SJSA1 (cell line): ENCODE measurements around the gene CA4. TPM values are rescaled to one million over a fixed set of nuclear protein-coding genes. Genes with fewer than 3 reads are reported as not detected.

Experiments
- DNase-seq, 2 experiments: peaks; one replicate each; pipeline ENCODE4 v3.0.0-alpha.2; 2015 to 2020; ENCODE audit warnings: low spot score in 2 of 2, low read depth in 1 of 2
- H3K27ac ChIP-seq: fragments of 250-450 bp; sonication (Bioruptor Pico); 2 replicates; pipeline ENCODE4 v1.5.1; 2020; ENCODE audit warnings: mild to moderate bottlenecking, moderate library complexity
- H3K27me3 ChIP-seq: fragments of 250-450 bp; sonication (Bioruptor Pico); replicated peaks from 2 replicates; pipeline ENCODE4 v1.5.1; 2020; ENCODE audit warnings: mild to moderate bottlenecking, moderate library complexity
- H3K36me3 ChIP-seq: fragments of 250-450 bp; sonication (Bioruptor Pico); 2 replicates; pipeline ENCODE4 v1.5.1; 2020; ENCODE audit warnings: mild to moderate bottlenecking
- H3K4me1 ChIP-seq: fragments of 250-450 bp; sonication (Bioruptor Pico); replicated peaks from 2 replicates; pipeline ENCODE4 v1.6.1; 2021; ENCODE audit warnings: mild to moderate bottlenecking
- H3K4me3 ChIP-seq: fragments of 250-450 bp; sonication (Bioruptor Pico); 2 replicates; pipeline ENCODE4 v1.5.1; 2020; ENCODE audit warnings: mild to moderate bottlenecking
- H3K9me3 ChIP-seq: fragments of 250-450 bp; sonication (Bioruptor Pico); replicated peaks from 2 replicates; pipeline ENCODE4 v1.5.1; 2020; ENCODE audit warnings: mild to moderate bottlenecking
- total RNA-seq: library from RNA; depleted of rRNA; stranded (reverse); fragments of >200 nt; shearing (Covaris generic); gene quantifications from 2 replicates; pipeline ENCODE4 v1.2.3, GENCODE V29; 2014

CA4 gene
- total RNA-seq, 1 experiment from 2014 or later, result not detected

DNA sequence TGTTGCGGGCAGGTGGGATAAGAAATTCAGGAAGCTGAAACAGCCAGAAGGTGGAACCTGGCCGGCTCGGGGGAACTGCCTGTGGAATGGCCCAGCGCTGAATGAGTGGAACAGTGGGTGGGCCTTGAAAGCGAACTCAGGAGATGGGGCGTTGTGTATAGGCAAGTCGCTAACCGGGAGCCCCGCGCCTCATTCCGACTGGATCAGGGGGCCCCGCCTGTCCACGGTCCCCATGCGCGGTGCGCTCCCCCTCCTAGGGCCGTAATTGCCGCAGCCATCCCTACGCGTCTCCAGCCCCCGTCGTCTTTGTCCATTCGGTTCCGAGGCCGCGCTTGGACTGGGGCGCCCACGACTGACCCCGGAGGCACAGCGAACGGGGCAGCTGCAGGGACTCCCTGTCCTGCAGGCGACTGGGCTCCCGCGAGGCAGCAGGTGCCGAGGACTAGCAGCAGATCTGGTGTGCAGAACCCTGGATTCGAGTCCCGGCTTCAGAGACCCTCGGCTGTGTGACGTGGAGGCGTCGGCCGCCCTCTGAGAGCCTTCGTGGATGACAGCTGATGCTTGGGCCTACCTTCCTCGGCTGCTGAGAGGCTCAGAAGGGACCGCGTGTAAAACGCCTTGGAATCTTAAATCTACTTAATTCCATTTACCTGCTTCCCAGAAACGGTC lies 10.9 kb upstream of the CA4 start:
- DNase-seq, result no peak
- no peak overlapping the region for H3K27ac ChIP-seq
- H3K4me3 ChIP-seq, result no peak overlapping the region
- H3K4me1 ChIP-seq, result peaks cover 48% of the 10 kb centered on the region
- H3K27me3 ChIP-seq, result peaks cover 12% of the 10 kb centered on the region
- H3K9me3 ChIP-seq, result peaks cover 4% of the 10 kb centered on the region
- H3K36me3 ChIP-seq, result no peaks in the 10 kb centered on the region

DNA sequence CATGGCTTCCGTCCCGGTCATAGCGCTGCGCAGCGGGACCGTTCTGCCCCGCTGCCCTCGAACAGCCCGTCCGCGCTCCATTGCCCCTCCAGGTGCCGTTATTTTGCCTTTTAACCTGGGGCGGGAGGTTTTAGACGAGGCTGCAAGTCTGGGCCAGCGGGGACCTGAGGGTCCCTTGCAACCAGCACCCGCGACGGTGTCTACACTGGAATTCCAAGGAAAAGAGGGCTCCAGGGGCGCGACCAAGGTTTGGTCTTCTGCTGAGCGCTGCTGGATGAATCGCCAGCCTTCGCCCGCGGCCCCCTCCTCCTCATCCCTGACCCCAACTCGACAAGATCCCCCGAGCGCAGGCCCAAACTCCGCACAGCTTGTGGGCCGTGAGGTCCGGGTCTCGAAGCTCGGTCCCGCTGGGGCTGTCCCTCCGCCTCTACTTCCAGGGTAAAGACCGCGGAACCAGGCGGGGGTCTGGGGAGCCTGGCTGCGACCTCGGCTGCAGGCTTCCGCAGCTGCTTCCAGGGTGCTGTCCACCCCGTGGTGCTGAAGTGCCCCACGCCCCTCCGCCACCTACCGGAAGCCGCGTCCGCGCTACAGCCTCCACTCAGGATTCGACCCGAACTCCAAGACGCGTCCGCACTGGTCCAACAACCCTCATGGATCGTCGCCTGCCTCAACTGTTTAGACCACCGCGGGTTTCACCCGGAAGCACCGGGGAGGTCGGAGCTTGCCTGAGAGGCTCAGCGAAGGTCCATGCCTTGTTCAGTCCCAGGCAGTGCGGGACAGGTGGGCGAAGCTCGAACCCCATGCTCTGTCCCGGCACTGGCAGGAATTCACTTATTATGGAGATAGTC lies 10.1 kb upstream of the CA4 start:
- Histone ChIP-seq H3K9me3 (peaks cover 4% of the 10 kb centered on the region), H3K27ac (no peak overlapping the region), H3K4me3 (no peak overlapping the region), H3K27me3 (peaks cover 17% of the 10 kb centered on the region), H3K36me3 (no peaks in the 10 kb centered on the region), H3K4me1 (peaks cover 40% of the 10 kb centered on the region)
- DNase-seq, result peak; percentile 44 to 82

DNA sequence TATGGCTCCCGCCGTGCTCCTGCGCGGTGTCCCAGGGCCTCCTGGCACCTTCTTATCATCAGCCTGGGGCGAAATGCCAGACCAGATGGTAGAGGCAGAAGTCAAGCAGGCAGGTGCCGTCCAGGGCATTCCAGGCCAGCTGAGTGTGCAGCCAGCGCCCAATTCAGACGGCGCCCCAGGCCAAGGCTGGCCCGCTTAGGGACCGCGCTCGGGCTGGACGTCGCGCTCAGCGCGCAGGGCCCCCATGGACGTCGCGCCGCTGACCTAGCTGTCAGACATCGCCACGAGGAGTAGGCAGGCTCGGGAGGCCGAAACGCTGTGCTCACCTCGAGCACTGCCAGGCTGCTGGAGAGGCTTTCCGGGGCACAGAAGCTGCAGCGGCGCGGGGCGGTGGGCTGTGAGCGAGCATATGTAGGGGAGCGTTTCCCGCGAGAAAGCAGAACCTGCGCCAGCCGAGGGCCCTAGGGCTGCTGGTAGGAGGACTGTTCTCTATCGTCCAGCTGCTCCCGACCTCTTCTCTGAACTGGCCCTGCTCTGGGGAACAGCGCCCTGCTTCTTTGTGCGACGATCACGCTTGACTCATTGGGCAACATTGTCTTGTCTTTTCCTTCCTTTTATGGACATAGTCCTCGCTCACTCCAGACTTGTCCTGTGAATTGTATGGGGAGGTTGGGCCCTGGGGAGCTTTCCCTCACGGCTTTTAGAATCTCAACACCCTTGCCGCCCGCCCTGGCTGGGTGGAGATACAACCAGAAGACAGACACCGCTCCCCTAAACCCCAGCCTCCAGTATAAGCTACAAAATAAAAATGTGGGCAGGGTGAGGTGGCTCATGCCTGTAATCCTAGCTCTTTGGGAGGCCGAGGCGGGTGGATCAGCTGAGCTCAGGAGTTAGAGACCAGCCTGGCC lies 8.4 kb upstream of the CA4 start:
- DNase-seq, result no peak
- Histone ChIP-seq H3K4me1 (peaks cover 31% of the 10 kb centered on the region), H3K4me3 (no peak overlapping the region), H3K27me3 (peaks cover 27% of the 10 kb centered on the region), H3K9me3 (peaks cover 4% of the 10 kb centered on the region), H3K27ac (no peak overlapping the region), H3K36me3 (no peaks in the 10 kb centered on the region)

DNA sequence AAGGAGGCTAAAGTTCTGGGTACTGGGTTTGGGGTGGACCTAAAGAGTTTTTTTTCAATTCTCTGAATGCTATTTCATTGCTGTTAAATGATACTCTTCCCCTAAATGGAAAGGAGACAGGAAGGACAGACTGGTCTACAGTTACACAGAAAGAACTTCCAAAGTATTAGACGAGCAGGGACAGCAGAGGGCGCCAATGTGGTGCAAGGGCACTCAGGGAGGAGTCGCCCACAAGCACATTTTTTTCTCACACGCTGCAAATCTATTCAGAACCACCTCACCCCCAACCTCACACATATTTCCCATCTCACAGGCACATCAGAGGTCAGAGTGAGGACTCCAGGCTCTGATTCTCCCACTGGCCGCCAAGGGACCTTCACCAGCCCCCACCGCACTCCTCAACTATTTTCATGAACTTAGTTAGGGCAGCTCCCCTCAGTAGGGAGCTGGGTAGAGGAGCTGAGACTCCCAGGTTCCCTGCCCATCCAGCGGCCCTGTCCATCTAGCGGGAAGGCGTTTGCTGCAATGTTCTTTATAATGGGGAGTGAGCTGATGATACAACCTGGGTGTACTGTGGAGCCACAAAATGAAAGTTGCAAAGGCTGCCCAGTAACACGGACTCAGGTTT lies 6.8 kb upstream of the CA4 start:
- peak; percentile 87 to 93 for DNase-seq
- H3K27ac ChIP-seq, result no peak overlapping the region

DNA sequence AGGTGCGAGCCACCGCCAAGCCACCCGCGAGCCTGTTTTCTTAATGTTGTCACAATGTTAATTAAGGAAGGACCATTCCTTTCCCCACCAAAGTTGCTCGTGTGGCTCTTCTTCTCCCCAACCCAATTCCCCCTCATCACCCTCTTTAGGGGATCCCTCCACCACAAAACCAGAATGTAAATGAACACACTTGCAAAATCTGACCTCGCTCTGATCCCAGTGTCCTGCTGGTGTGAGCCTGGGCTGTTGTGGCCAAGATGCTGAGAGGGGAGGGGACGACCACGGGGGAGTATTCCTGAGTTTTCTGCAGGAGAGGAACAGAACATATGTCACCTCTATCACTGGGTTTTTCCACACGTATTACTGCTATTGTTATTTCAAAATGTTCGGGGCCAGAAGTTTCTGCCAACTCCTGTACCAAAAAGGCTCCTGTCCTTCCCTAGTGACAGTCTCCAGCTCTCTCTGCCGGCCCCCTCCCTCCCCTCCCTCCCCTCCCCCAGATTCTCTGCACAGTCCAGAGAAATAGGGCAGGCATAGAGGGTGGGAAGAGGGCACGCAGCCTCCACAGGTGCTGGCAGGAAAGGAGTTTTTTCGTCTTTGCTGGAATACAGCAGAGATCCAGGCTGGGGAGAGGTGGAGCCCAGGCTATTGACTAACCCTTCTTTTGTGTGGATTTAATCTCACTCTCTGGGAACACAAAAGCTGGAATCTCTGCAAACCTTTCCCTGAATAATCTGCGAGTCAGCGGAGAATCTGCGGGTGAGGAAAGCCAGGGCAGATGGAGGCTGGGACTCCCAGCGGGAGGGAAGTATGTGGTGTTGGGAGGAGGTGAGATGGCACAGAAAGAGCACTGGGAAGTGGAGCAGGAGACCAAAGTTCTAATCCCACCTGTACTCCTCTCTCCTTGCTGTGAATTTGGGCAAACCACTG lies 4.5 kb upstream of the CA4 start:
- no peak overlapping the region for H3K27ac ChIP-seq
- H3K4me1 ChIP-seq, result peaks cover 28% of the 10 kb centered on the region
- H3K4me3 ChIP-seq, result no peak overlapping the region
- H3K27me3 ChIP-seq, result peaks cover 43% of the 10 kb centered on the region
- no peak for DNase-seq
- H3K9me3 ChIP-seq, result peaks cover 2% of the 10 kb centered on the region; the same call in 1 of the 2 replicates
- no peaks in the 10 kb centered on the region for H3K36me3 ChIP-seq

More for the DNA sequence above, 6.8 kb upstream of the CA4 start:
- H3K36me3 ChIP-seq, result no peaks in the 10 kb centered on the region
- H3K9me3 ChIP-seq, result peaks cover 4% of the 10 kb centered on the region
- H3K4me1 ChIP-seq, result peaks cover 31% of the 10 kb centered on the region
- peaks cover 33% of the 10 kb centered on the region for H3K27me3 ChIP-seq
- H3K4me3 ChIP-seq, result peak overlapping the region; percentile 27; the same call in 1 of the 2 replicates

DNA sequence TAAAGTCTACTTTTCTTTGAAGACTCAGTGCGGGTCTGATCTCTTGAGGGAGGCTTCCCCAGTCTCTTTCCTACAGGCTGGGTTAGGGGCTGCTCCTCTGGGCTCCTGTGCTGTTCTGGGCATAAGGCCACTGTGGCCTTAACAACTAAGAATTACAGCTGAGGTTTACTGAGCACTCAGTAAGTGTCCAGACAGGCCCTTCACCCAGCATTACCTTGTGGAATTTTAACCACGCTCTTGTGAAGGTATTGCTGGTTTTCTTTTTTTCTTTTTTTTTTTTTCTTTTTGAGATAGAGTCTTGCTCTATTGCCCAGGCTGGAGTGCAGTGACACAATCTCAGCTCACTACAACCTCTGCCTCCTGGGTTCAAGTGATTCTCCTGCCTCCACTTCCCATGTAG lies 3.6 kb upstream of the CA4 start:
- Histone ChIP-seq H3K27me3 (peaks cover 53% of the 10 kb centered on the region), H3K36me3 (no peaks in the 10 kb centered on the region), H3K4me3 (no peak overlapping the region), H3K27ac (no peak overlapping the region), H3K4me1 (peaks cover 28% of the 10 kb centered on the region), H3K9me3 (peaks cover 2% of the 10 kb centered on the region; the same call in 1 of the 2 replicates)
- no peak for DNase-seq

DNA sequence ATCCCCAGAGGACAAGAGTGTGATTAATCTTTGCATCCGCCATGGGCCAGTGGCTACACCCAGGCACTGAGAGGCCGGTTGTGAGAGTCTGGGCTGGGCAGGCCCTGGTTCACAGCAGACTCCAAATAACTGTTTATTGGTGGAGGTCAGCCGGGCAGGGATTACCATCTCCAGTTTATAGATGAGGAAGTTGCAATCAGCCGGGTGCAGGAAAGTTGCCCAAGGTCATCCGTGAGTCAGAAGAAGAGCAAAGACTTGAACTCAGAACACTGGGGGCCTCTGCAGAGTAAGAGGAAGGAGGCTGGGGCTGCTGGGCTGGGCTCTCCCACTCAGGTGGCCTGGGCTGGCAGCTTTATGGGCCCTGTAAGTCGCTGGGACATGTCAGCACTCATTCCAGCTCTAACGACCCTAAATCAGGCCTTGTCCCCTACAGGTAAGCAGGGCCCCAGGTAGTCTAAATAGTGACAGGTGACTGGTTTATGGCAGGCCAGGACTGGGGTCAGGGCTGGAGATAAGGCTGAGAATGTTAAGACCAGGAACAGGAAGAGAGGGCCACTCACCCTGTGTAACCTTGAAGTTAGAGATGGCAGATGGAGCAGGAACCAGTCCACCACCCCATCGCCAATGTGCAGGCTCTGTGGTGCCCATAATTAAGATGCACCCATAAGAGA lies 2.1 kb upstream of the CA4 start:
- H3K27ac ChIP-seq, result no peak overlapping the region
- peaks cover 67% of the 10 kb centered on the region for H3K27me3 ChIP-seq
- H3K9me3 ChIP-seq, result peaks cover 2% of the 10 kb centered on the region; the same call in 1 of the 2 replicates
- H3K4me3 ChIP-seq, result no peak overlapping the region
- no peaks in the 10 kb centered on the region for H3K36me3 ChIP-seq
- H3K4me1 ChIP-seq, result peaks cover 16% of the 10 kb centered on the region
- DNase-seq, result no peak

DNA sequence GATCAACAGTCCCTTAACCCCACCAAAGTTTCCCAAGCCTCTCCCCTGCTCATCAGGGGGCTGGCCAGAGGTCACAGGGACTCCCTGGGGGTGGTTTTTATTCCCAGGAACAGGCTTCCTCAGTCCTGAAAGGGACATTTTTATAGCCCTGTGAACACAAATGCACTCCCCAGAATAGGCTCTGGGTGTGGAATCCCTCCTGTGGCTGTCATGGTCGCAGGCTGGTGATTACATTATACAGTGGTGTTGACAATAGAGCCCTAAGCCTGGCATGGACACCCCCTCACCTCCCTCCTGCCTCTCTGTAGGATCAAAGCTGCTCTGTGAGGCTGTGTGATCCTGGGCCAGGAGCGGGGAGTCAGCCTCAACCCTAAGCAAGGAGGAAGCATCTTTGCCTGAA lies 1.4 kb upstream of the CA4 start:
- Histone ChIP-seq H3K27me3 (peaks cover 74% of the 10 kb centered on the region), H3K4me3 (no peak overlapping the region), H3K4me1 (peaks cover 9% of the 10 kb centered on the region), H3K27ac (no peak overlapping the region), H3K36me3 (no peaks in the 10 kb centered on the region), H3K9me3 (peaks cover 2% of the 10 kb centered on the region; the same call in 1 of the 2 replicates)
- no peak for DNase-seq

DNA sequence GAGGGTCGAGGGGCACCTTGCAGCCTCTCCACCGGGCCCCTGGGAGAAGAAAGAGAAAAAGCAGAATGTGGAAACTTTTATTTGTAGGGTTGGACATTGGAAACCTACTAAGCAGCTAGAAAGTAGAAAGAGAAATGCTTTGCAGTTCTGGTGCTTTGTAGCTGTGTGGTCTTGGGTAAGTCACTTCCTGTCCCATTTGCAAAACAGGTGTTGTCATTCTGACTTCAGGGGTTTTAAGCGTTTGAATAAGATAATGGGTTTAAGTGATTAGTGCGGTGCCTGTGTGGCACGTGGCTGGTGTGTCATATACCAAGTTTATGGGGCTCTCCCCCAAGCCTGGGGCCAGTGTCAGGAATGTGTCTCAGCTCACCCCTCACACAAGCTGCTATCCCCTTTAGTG lies 1.6 kb downstream of the CA4 start:
- Histone ChIP-seq H3K4me3 (no peak overlapping the region), H3K4me1 (peaks cover 8% of the 10 kb centered on the region), H3K27me3 (peaks cover 80% of the 10 kb centered on the region), H3K9me3 (peaks cover 2% of the 10 kb centered on the region; the same call in 1 of the 2 replicates), H3K36me3 (no peaks in the 10 kb centered on the region), H3K27ac (no peak overlapping the region)
- no peak for DNase-seq

DNA sequence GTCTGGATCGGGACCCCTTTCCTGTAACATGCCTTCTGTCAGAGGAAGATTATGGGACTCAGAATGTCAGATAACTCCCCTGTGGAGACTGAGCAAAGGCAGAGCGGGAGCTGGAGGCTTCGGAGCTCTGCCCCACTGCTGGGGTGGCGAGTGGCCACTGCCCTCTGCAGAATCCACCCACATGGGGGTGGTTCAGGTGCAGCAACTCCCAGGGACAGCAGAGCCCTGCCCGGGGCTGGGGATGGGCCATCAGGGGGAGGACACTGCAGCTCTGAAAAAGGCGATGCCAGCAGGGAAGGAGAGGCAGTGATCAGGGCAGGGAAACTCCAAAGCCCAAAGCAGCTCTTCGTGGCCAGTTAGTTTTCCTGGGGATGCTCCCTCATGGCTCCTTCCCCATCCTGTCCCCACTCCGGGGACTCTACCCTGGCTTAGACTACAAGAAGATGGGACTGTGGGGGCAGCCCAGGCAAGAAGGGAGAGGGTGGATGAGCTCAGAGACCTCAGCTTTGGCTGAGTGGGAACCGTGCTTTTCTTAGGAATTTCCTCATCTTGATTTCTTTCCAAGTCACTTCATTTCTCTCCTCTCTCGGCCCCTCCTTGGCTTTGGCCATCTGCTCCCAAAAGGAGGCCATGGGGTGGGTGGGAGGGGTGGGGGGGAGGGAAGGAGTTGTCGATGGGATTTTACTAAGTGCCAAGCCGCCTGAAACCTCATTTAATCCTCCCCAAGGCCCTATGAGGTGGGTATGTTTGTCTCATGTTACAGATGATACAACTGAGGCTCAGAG lies 4.0 kb downstream of the CA4 start:
- Histone ChIP-seq H3K4me3 (no peak overlapping the region), H3K36me3 (no peaks in the 10 kb centered on the region), H3K27ac (no peak overlapping the region), H3K9me3 (peaks cover 2% of the 10 kb centered on the region; the same call in 1 of the 2 replicates), H3K4me1 (peaks cover 8% of the 10 kb centered on the region), H3K27me3 (peaks cover 76% of the 10 kb centered on the region)
- no peak for DNase-seq

DNA sequence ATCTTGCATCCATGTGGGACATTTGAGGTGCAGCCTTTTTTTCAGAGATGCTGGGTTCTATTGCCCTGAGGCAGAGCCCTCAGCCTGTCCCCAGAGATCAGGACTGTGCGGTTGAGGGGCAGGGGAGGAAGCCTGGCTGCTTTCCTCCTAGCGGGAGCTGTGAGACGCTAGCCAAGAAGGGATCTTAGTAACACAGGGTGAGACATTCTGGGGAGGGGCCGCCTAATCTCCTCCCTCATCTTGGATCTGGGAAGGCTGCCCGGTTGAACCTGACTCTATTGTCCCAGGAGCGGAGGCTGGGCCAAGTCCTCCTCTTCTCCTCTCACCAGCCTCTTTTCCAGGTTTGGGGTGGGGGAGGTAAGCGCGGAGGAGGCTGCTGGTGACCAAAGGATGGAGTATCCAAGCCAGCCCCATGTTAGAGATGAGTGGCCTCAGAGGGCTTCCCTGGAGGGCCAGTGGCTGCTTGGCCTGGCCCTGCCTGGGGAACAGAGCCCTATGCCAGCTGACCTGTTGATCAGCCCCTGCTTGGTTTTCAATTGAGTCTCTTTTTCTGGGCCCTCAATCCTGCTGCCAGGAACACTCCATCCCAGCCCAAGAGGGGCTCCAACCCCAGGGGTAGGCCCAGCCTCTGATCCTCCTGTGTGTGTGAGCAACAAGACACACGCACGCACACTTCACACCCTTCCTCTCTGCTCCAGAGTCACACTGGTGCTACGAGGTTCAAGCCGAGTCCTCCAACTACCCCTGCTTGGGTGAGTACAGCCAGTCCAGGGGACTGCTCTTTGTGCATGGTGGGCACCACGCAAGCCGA lies 5.0 kb downstream of the CA4 start:
- H3K36me3 ChIP-seq, result no peaks in the 10 kb centered on the region
- no peaks in the 10 kb centered on the region; the same call in 1 of the 2 replicates for H3K9me3 ChIP-seq
- DNase-seq, result no peak
- peaks cover 5% of the 10 kb centered on the region for H3K4me1 ChIP-seq
- H3K27ac ChIP-seq, result no peak overlapping the region
- H3K4me3 ChIP-seq, result no peak overlapping the region
- H3K27me3 ChIP-seq, result peaks cover 68% of the 10 kb centered on the region
